IMR-90 (cell line): Measurements from ENCODE around the gene BDKRB1. TPM values are rescaled to one million over a fixed set of nuclear protein-coding genes. Genes with fewer than 3 reads are reported as not detected.
A peak's percentile ranks its signal among the peaks of the same experiment; 100 is the strongest.

ENCODE experiments used
- ATAC-seq: fragments of 200-7000 bp; cut with Tn5 transposase; 2 replicates; pipeline ENCODE4 v1.9.1; 2020; ENCODE audit warnings: low read depth, mild to moderate bottlenecking, moderate library complexity
- BruUV-seq: library from RNA; stranded (reverse); fragments of 400-500 nt; replicated peaks from 2 replicates; lab custom pipeline; 2021; lab: Mats Ljungman, UMichigan
- CTCF ChIA-PET: fragments of 300-600 bp; formaldehyde crosslinking; extraction: SDS; loops from one replicate; lab custom pipeline; 2021; ENCODE audit warnings: antibody characterized with exemption; lab: Yijun Ruan, JAX
- POLR2A ChIA-PET: fragments of 300-600 bp; sonication (Branson Sonifier 250); formaldehyde crosslinking; loops from one replicate; lab custom pipeline; 2022; ENCODE audit warnings: antibody characterized with exemption; ENCODE audit not compliant: unreplicated experiment; lab: Charles Lee
- DNase-seq: peaks from one replicate; pipeline ENCODE4 v3.0.0; 2013
- H2AFZ ChIP-seq: replicated peaks from 2 replicates; pipeline ENCODE3; 2013; ENCODE audit warnings: low read length, mild to moderate bottlenecking; ENCODE audit not compliant: poor library complexity
- H2AK5ac ChIP-seq: 2 replicates; pipeline ENCODE4 v1.6.1; 2013; ENCODE audit warnings: low read depth, low read length, inconsistent platforms
- H2AK9ac ChIP-seq: replicated peaks from 2 replicates; pipeline ENCODE3; 2013; ENCODE audit warnings: mild to moderate bottlenecking, low read depth, low read length, moderate library complexity; ENCODE audit not compliant: poor library complexity
- H2BK120ac ChIP-seq: 2 replicates; pipeline ENCODE4 v1.6.1; 2013; ENCODE audit warnings: low read depth, low read length, inconsistent platforms
- H2BK15ac ChIP-seq: 3 replicates; pipeline ENCODE4 v1.6.1; 2013; ENCODE audit warnings: low read depth, low read length, inconsistent platforms
- H2BK20ac ChIP-seq: 2 replicates; pipeline ENCODE4 v1.6.1; 2013; ENCODE audit warnings: low read depth, mild to moderate bottlenecking, inconsistent platforms, low read length, moderate library complexity
- H2BK5ac ChIP-seq: 2 replicates; pipeline ENCODE4 v1.6.1; 2013; ENCODE audit warnings: mild to moderate bottlenecking, low read depth, low read length, inconsistent platforms; ENCODE audit not compliant: poor library complexity, severe bottlenecking
- H3K14ac ChIP-seq: replicated peaks from 2 replicates; pipeline ENCODE4 v1.6.1; 2013; ENCODE audit warnings: low read depth, low read length, inconsistent platforms
- H3K18ac ChIP-seq: 2 replicates; pipeline ENCODE4 v1.6.1; 2013; ENCODE audit warnings: low read depth, low read length, control low read depth
- H3K23ac ChIP-seq: 2 replicates; pipeline ENCODE4 v1.6.1; 2013; ENCODE audit warnings: low read depth, low read length, inconsistent platforms
- H3K27ac ChIP-seq: 2 replicates; pipeline ENCODE4 v1.5.1; 2013; ENCODE audit warnings: mild to moderate bottlenecking, control low read depth, low read length; ENCODE audit not compliant: insufficient read depth
- H3K27me3 ChIP-seq: 2 replicates; pipeline ENCODE4 v1.6.1; 2013; ENCODE audit warnings: low read length; ENCODE audit not compliant: control insufficient read depth, insufficient read depth
- H3K36me3 ChIP-seq: 2 replicates; pipeline ENCODE4 v1.6.1; 2013; ENCODE audit warnings: low read length, mixed read lengths; ENCODE audit not compliant: control insufficient read depth, insufficient read depth
- H3K4ac ChIP-seq: 2 replicates; pipeline ENCODE4 v1.6.1; 2013; ENCODE audit warnings: low read depth, low read length, inconsistent platforms
- H3K4me1 ChIP-seq: 2 replicates; pipeline ENCODE4 v1.6.1; 2013; ENCODE audit warnings: low read length, mixed read lengths; ENCODE audit not compliant: control insufficient read depth, insufficient read depth
- H3K4me2 ChIP-seq: 2 replicates; pipeline ENCODE4 v1.6.1; 2013; ENCODE audit warnings: low read depth, mild to moderate bottlenecking, control low read depth, low read length, moderate library complexity
- H3K4me3 ChIP-seq: 2 replicates; pipeline ENCODE4 v1.5.1; 2013; ENCODE audit warnings: low read depth, mild to moderate bottlenecking, control low read depth, low read length, moderate library complexity; ENCODE audit not compliant: insufficient read depth
- H3K56ac ChIP-seq: 2 replicates; pipeline ENCODE4 v1.6.1; 2013; ENCODE audit warnings: low read length, inconsistent platforms; ENCODE audit not compliant: insufficient read depth; ENCODE audit errors: extremely low read depth
- H3K79me1 ChIP-seq, 2 experiments: 2 replicates each; pipeline ENCODE4 v1.6.1; 2013; ENCODE audit warnings: low read length in 2 of 2, inconsistent platforms in 1 of 2, low read depth in 1 of 2
- H3K9ac ChIP-seq: 2 replicates; pipeline ENCODE4 v1.6.1; 2013; ENCODE audit warnings: low read depth, low read length, control low read depth
- H3K9me1 ChIP-seq: 2 replicates; pipeline ENCODE4 v1.6.1; 2013; ENCODE audit warnings: low read length, inconsistent platforms; ENCODE audit not compliant: insufficient read depth
- H3K9me3 ChIP-seq: 2 replicates; pipeline ENCODE4 v1.6.1; 2013; ENCODE audit warnings: low read length; ENCODE audit not compliant: control insufficient read depth, insufficient read depth
- H4K20me1 ChIP-seq: 2 replicates; pipeline ENCODE4 v1.6.1; 2013; ENCODE audit warnings: low read length, inconsistent platforms; ENCODE audit not compliant: insufficient read depth
- H4K5ac ChIP-seq: 2 replicates; pipeline ENCODE4 v1.6.1; 2013; ENCODE audit warnings: mild to moderate bottlenecking, low read depth, low read length, control low read depth
- H4K8ac ChIP-seq, 2 experiments: 2 replicates each; pipeline ENCODE4 v1.6.1; 2013; ENCODE audit warnings: low read depth in 2 of 2, low read length in 2 of 2, control low read depth in 1 of 2, inconsistent platforms in 1 of 2
- H4K91ac ChIP-seq: 2 replicates; pipeline ENCODE4 v1.6.1; 2013; ENCODE audit warnings: low read depth, low read length, inconsistent platforms; ENCODE audit not compliant: insufficient read depth
- BHLHE40 ChIP-seq: fragments of 150-350 bp; IDR thresholded peaks from 2 replicates; pipeline ENCODE4 v1.6.1; 2016; ENCODE audit warnings: mild to moderate bottlenecking, low read depth, low read length
- CEBPB ChIP-seq: IDR thresholded peaks from 2 replicates; pipeline ENCODE4 v1.6.1; 2012; ENCODE audit warnings: low read depth, low read length, improper control_type of control experiment
- CHD1 ChIP-seq: IDR thresholded peaks from 2 replicates; pipeline ENCODE4 v1.6.1; 2012; ENCODE audit warnings: low read depth, low read length, improper control_type of control experiment
- CTCF ChIP-seq: conservative IDR thresholded peaks from 2 replicates; pipeline ENCODE4 v1.5.1; 2012; ENCODE audit warnings: mild to moderate bottlenecking, low read depth, low read length, improper control_type of control experiment
- FOS ChIP-seq: fragments of 150-350 bp; IDR thresholded peaks from 2 replicates; pipeline ENCODE4 v1.6.1; 2016; ENCODE audit warnings: low read depth, low read length
- MAFK ChIP-seq: IDR thresholded peaks from 2 replicates; pipeline ENCODE4 v1.6.1; 2012; ENCODE audit warnings: low read depth, low read length, improper control_type of control experiment
- MAZ ChIP-seq: IDR thresholded peaks from 2 replicates; pipeline ENCODE4 v1.6.1; 2012; ENCODE audit warnings: low read depth, mild to moderate bottlenecking, low read length, improper control_type of control experiment, moderate library complexity, borderline replicate concordance
- MXI1 ChIP-seq: IDR thresholded peaks from 2 replicates; pipeline ENCODE4 v1.6.1; 2012; ENCODE audit warnings: low read depth, mild to moderate bottlenecking, low read length, moderate library complexity, borderline replicate concordance
- POLR2A ChIP-seq: IDR thresholded peaks from 2 replicates; pipeline ENCODE4 v1.6.1; 2012; ENCODE audit warnings: mild to moderate bottlenecking, low read depth, low read length
- RAD21 ChIP-seq: IDR thresholded peaks from 2 replicates; pipeline ENCODE4 v1.6.1; 2012; ENCODE audit warnings: low read length, improper control_type of control experiment
- RFX5 ChIP-seq: IDR thresholded peaks from 2 replicates; pipeline ENCODE4 v1.8.0; 2012; ENCODE audit warnings: low read depth, mild to moderate bottlenecking, low read length, moderate library complexity
- SMC3 ChIP-seq: fragments of 150-350 bp; IDR thresholded peaks from 2 replicates; pipeline ENCODE4 v1.6.1; 2016; ENCODE audit warnings: low read depth, mild to moderate bottlenecking, antibody characterized with exemption, low read length, moderate library complexity
- WGBS, 2 experiments: methylation state at CpG; one replicate each; pipeline versions ENCODE4 v1.1.5 to v1.1.7; 2013; ENCODE audit warnings: missing lambda C conversion rate in 2 of 2; ENCODE audit not compliant: insufficient read length in 1 of 2; ENCODE audit errors: extremely low coverage in 2 of 2; 5-methylcytosine and 5-hydroxymethylcytosine counted together
- dilution Hi-C: fragments of 300-500 bp; cut with HindIII; formaldehyde crosslinking; loops from one replicate; pipeline ENCODE4 v1.14.3; 2018; ENCODE audit warnings: low sequenced_read_pairs; ENCODE audit not compliant: unreplicated experiment
- in situ Hi-C: fragments of 300-500 bp; cut with MboI; formaldehyde crosslinking; loops from 3 replicates; pipeline ENCODE4 v1.14.3; 2019; ENCODE audit warnings: low sequenced_read_pairs, inconsistent platforms, mixed read lengths
- intact Hi-C: fragments of 100-400 bp; cut with micrococcal nuclease; formaldehyde crosslinking; loops from 2 replicates; pipeline ENCODE4 v1.10.0; 2022
- polyA plus RNA-seq, 3 experiments: library from polyadenylated mRNA; depleted of rRNA; stranded (reverse); fragments of >200 nt; gene quantifications; 2 replicates each; pipeline ENCODE4 v1.2.3, GENCODE V29; 2012; ENCODE audit warnings: low replicate concordance in 1 of 3
- total RNA-seq: library from RNA; depleted of rRNA; stranded (reverse); fragments of >200 nt; gene quantifications from 2 replicates; pipeline ENCODE4 v1.2.3, GENCODE V29; 2012

Gene BDKRB1
- total and polyA plus RNA-seq, 2 of the 4 experiments (the other 2 are of a cell fraction), result 56.5 to 130 TPM

DNA sequence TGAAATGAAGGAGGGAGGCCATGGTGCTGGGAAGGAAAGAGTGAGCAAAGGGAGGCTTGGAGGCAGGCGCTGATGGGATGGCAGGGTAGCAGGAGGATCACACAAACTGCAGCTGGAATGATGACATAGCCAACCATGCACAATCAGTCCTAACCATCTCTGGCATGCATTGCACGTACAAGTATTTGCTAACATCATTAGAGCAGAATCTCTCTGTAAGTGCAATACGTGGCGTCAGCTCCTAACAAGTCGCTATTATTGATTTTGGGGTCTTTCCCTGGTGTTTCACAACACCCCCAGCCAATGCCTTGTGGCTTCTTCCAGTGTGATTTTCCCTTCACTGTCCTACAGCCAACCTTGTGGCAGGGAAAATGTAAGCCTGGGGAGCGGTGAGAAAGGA, 18.5 kb downstream of the BDKRB1 start (continued):
- no peak for TF ChIP-seq RAD21

DNA sequence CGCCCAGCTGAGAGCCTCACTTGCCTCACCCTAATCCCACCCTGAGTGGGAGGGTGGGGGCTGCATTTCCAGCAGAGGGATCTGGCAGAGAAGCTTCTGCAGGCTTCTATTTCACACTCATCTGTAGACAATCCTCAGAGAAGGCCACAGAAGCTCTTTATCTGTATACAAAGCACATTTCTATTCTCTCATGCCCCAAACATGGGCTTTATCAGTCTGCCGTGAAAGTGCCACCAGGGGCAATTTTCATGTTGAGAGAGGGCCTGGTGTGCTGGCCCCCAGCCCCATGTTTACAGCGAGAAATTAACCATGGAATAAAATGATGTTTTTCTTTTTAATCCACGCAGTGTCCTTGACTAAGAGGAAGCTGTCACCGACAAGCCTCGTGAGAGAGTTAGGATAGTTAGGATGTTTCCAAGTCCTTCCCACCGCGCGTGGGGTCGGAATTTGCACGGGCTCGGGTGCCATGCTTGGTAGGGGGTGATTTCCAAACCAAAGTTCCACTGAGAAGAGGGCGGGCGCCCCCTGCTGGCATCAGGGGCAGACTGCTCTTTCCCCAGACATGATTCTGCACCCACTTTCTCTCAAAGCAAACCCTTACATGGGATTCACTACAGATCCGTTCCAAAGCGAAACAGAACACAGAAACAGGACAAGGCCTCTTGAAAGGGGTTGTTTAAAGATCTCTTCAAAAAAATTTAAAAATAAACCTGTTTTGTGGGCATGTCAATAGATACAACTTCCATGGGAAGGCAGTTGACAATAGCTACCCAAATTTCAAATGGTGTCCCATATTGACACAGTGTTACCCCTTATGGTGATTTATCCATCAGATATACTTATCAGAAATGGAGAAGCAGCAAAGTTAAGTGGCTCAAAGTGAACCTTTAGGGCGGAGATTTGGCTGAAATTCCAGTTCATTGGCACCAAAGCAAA, 19.4 kb downstream of the BDKRB1 start:
- H4K8ac ChIP-seq, result peak overlapping the region; percentile 79 to 92
- peak overlapping the region; percentile 72 for H2AFZ ChIP-seq
- H2BK15ac ChIP-seq, result peak overlapping the region; percentile 71
- H3K36me3 ChIP-seq, result no peaks in the 10 kb centered on the region
- CTCF ChIA-PET, result interaction anchor here (0.6 to 3.5 kb wide), 17 partner anchors 13 to 305 kb away, joined by 3 to 55 read pairs (median 3); partner anchors contain the start of genes BDKRB1 and BDKRB2
- H4K91ac ChIP-seq, result peak overlapping the region; percentile 93
- peak overlapping the region; percentile 54 for H3K56ac ChIP-seq
- BruUV-seq, result TSS peak; percentile 76
- intact Hi-C loops (loop anchor here (1.0 kb wide), 5 partner anchors 71 to 277 kb away; partner anchors contain the start of gene BDKRB2), in situ Hi-C loops (loop anchor here (5.0 kb wide), 1 partner anchor 273 kb away; no protein-coding TSS in a partner anchor), dilution Hi-C loops (no loop called here)
- peak overlapping the region; percentile 97 for H2BK20ac ChIP-seq
- H3K9me1 ChIP-seq, result peaks cover 7% of the 10 kb centered on the region
- POLR2A ChIA-PET, result interaction anchor here (1.6 kb wide), 1 partner anchor 171 kb away, joined by 6 read pairs; no protein-coding TSS in a partner anchor
- no peak overlapping the region for H3K4me3 ChIP-seq
- peak overlapping the region; percentile 94 for H3K27ac ChIP-seq
- H3K27me3 ChIP-seq, result no peaks in the 10 kb centered on the region
- peaks cover 0 to 7% of the 10 kb centered on the region in 2 experiments; a peak in 1 of 4 replicates for H3K79me1 ChIP-seq
- H3K18ac ChIP-seq, result peak overlapping the region; percentile 83
- DNase-seq, result peak; percentile 90
- H2AK5ac ChIP-seq, result peak overlapping the region; percentile 97
- TF ChIP-seq CEBPB (peak; percentile 42), RFX5 (no peak), FOS (0 out of 2 replicates have a peak, but pooled peaks have one; percentile 10), CHD1 (no peak; the same call in 1 of the 2 replicates), CTCF (peak; percentile 99), MAZ (peak; percentile 68; the same call in 1 of the 2 replicates), SMC3 (peak; percentile 99), BHLHE40 (peak; percentile 92), RAD21 (peak; percentile 98), MXI1 (peak; percentile 89), POLR2A (peak; percentile 61), MAFK (no peak)
- H3K9ac ChIP-seq, result peak overlapping the region; percentile 46
- H2BK5ac ChIP-seq, result peak overlapping the region; percentile 90
- peak overlapping the region; percentile 96 for H2BK120ac ChIP-seq
- H3K4me2 ChIP-seq, result no peak overlapping the region
- peaks cover 23% of the 10 kb centered on the region for H3K4me1 ChIP-seq
- peak overlapping the region; percentile 58 for H4K5ac ChIP-seq
- peaks cover 10% of the 10 kb centered on the region for H3K9me3 ChIP-seq
- H3K4ac ChIP-seq, result peak overlapping the region; percentile 93
- H3K23ac ChIP-seq, result peak overlapping the region; percentile 67; the same call in 1 of the 2 replicates
- peak overlapping the region; percentile 73 for H2AK9ac ChIP-seq
- peak; percentile 72 for ATAC-seq
- H4K20me1 ChIP-seq, result no peaks in the 10 kb centered on the region
- H3K14ac ChIP-seq, result peak overlapping the region; percentile 95
- WGBS, 2 experiments, result 50% methylated on average over 1 of the region's 17 CpGs; no CpG with 5 or more reads in 1 of the 2 experiments
